BLaER1 (cell line): ENCODE data around the gene STK11.

Experiments used
- H3K27ac ChIP-seq: shearing (Covaris generic); formaldehyde crosslinking; 2 replicates; pipeline ENCODE4 v1.8.1; 2022
- H3K27me3 ChIP-seq: shearing (Covaris generic); formaldehyde crosslinking; 2 replicates; pipeline ENCODE4 v1.8.1; 2022
- H3K36me3 ChIP-seq: shearing (Covaris generic); formaldehyde crosslinking; 2 replicates; pipeline ENCODE4 v1.8.1; 2022
- H3K4me1 ChIP-seq: shearing (Covaris generic); formaldehyde crosslinking; 2 replicates; pipeline ENCODE4 v1.8.1; 2022
- H3K4me2 ChIP-seq: shearing (Covaris generic); formaldehyde crosslinking; 2 replicates; pipeline ENCODE4 v1.8.1; 2022
- H3K4me3 ChIP-seq: shearing (Covaris generic); formaldehyde crosslinking; 2 replicates; pipeline ENCODE4 v1.8.1; 2022
- H3K9ac ChIP-seq: shearing (Covaris generic); formaldehyde crosslinking; 2 replicates; pipeline ENCODE4 v1.8.1; 2022
- H3K9me3 ChIP-seq: shearing (Covaris generic); formaldehyde crosslinking; 2 replicates; pipeline ENCODE4 v1.8.1; 2022
- H4K20me1 ChIP-seq: shearing (Covaris generic); formaldehyde crosslinking; 2 replicates; pipeline ENCODE4 v1.8.1; 2022
- Cebpa-rat ChIP-seq: shearing (Covaris generic); IDR thresholded peaks from 2 replicates; pipeline ENCODE4 v1.8.1; 2022

Gene STK11

GRCh38 chr19:1248786-1249297, 43.3 kb downstream of the STK11 start:
- Histone ChIP-seq H3K4me2 (peak overlapping the region; percentile 84), H3K27ac (peak overlapping the region; percentile 91), H3K36me3 (peaks cover 25% of the 10 kb centered on the region), H4K20me1 (peaks cover 49% of the 10 kb centered on the region), H3K4me3 (peak overlapping the region; percentile 99), H3K27me3 (no peaks in the 10 kb centered on the region), H3K4me1 (peaks cover 47% of the 10 kb centered on the region), H3K9ac (peak overlapping the region; percentile 86), H3K9me3 (no peaks in the 10 kb centered on the region)
- TF ChIP-seq Cebpa-rat: no peak

GRCh38 chr19:1249298-1249989, 43.9 kb downstream of the STK11 start:
- Histone ChIP-seq H3K27me3 (no peaks in the 10 kb centered on the region), H4K20me1 (peaks cover 51% of the 10 kb centered on the region), H3K4me3 (peak overlapping the region; percentile 99), H3K9ac (peak overlapping the region; percentile 99), H3K4me2 (peak overlapping the region; percentile 100), H3K4me1 (peaks cover 47% of the 10 kb centered on the region), H3K27ac (peak overlapping the region; percentile 97), H3K36me3 (peaks cover 27% of the 10 kb centered on the region), H3K9me3 (no peaks in the 10 kb centered on the region)
- no peak for TF ChIP-seq Cebpa-rat

GRCh38 chr19:1249990-1250436, 44.4 kb downstream of the STK11 start:
- TF ChIP-seq Cebpa-rat: no peak
- H3K4me3 ChIP-seq: peak overlapping the region; percentile 99
- H3K9me3 ChIP-seq: no peaks in the 10 kb centered on the region
- H3K27me3 ChIP-seq: no peaks in the 10 kb centered on the region
- H3K4me1 ChIP-seq: peaks cover 47% of the 10 kb centered on the region
- H3K36me3 ChIP-seq: peaks cover 32% of the 10 kb centered on the region
- peak overlapping the region; percentile 99 for H3K9ac ChIP-seq
- peaks cover 53% of the 10 kb centered on the region for H4K20me1 ChIP-seq
- peak overlapping the region; percentile 97 for H3K27ac ChIP-seq
- peak overlapping the region; percentile 100 for H3K4me2 ChIP-seq

- peaks cover 39% of the 10 kb centered on the region for H3K36me3 ChIP-seq
- H3K4me2 ChIP-seq: peak overlapping the region; percentile 100
- H3K27me3 ChIP-seq: no peaks in the 10 kb centered on the region
- no peaks in the 10 kb centered on the region for H3K9me3 ChIP-seq
- peak overlapping the region; percentile 99 for H3K9ac ChIP-seq
- peaks cover 57% of the 10 kb centered on the region for H4K20me1 ChIP-seq
- peak overlapping the region; percentile 97 for H3K27ac ChIP-seq
- peak overlapping the region; percentile 99 for H3K4me3 ChIP-seq
- peaks cover 47% of the 10 kb centered on the region for H3K4me1 ChIP-seq
- TF ChIP-seq Cebpa-rat: no peak
These were observed 45.1 kb downstream of the STK11 start for GRCh38 chr19:1250437-1251260.

GRCh38 chr19:1251330-1252220, 46.0 kb downstream of the STK11 start:
- Histone ChIP-seq H3K4me2 (peak overlapping the region; percentile 100), H3K36me3 (peaks cover 48% of the 10 kb centered on the region), H3K9me3 (no peaks in the 10 kb centered on the region), H3K4me3 (peak overlapping the region; percentile 99), H4K20me1 (peaks cover 59% of the 10 kb centered on the region), H3K9ac (peak overlapping the region; percentile 99), H3K27ac (peak overlapping the region; percentile 97), H3K27me3 (no peaks in the 10 kb centered on the region), H3K4me1 (peaks cover 47% of the 10 kb centered on the region)
- TF ChIP-seq Cebpa-rat: no peak

- H3K4me1 ChIP-seq: peaks cover 49% of the 10 kb centered on the region
- TF ChIP-seq Cebpa-rat: no peak
- H3K9ac ChIP-seq: peak overlapping the region; percentile 99
- H3K36me3 ChIP-seq: peaks cover 55% of the 10 kb centered on the region
- H3K9me3 ChIP-seq: no peaks in the 10 kb centered on the region
- peak overlapping the region; percentile 97 for H3K27ac ChIP-seq
- H3K27me3 ChIP-seq: no peaks in the 10 kb centered on the region
- peak overlapping the region; percentile 99 for H3K4me3 ChIP-seq
- peaks cover 66% of the 10 kb centered on the region for H4K20me1 ChIP-seq
- H3K4me2 ChIP-seq: peak overlapping the region; percentile 100
These were observed 46.7 kb downstream of the STK11 start for GRCh38 chr19:1252221-1252820.

- peak overlapping the region; percentile 97 for H3K27ac ChIP-seq
These were observed 47.4 kb downstream of the STK11 start for GRCh38 chr19:1252821-1253513.

GRCh38 chr19:1253514-1254080, 48.0 kb downstream of the STK11 start:
- H3K27me3 ChIP-seq: no peaks in the 10 kb centered on the region
- H3K4me2 ChIP-seq: peak overlapping the region; percentile 100
- H3K9ac ChIP-seq: peak overlapping the region; percentile 99
- no peaks in the 10 kb centered on the region for H3K9me3 ChIP-seq
- H3K4me1 ChIP-seq: peaks cover 53% of the 10 kb centered on the region
- no peak for TF ChIP-seq Cebpa-rat
- H3K27ac ChIP-seq: peak overlapping the region; percentile 73
- peaks cover 66% of the 10 kb centered on the region for H3K36me3 ChIP-seq
- peaks cover 79% of the 10 kb centered on the region for H4K20me1 ChIP-seq
- peak overlapping the region; percentile 99 for H3K4me3 ChIP-seq

More at GRCh38 chr19:1252821-1253513, 47.4 kb downstream of the STK11 start:
- no peaks in the 10 kb centered on the region for H3K27me3 ChIP-seq
- H3K9me3 ChIP-seq: no peaks in the 10 kb centered on the region
- peaks cover 73% of the 10 kb centered on the region for H4K20me1 ChIP-seq
- H3K4me3 ChIP-seq: peak overlapping the region; percentile 99
- H3K4me1 ChIP-seq: peaks cover 49% of the 10 kb centered on the region
- peaks cover 62% of the 10 kb centered on the region for H3K36me3 ChIP-seq
- H3K9ac ChIP-seq: peak overlapping the region; percentile 99
- H3K4me2 ChIP-seq: peak overlapping the region; percentile 100
- TF ChIP-seq Cebpa-rat: no peak
